Motor neuron (in vitro differentiated cells): ENCODE results near the gene SSBP2. TPM values are rescaled to one million over a fixed set of nuclear protein-coding genes. Genes with fewer than 3 reads are reported as not detected.

Experiments
- ATAC-seq, 8 experiments: fragments of 200-7000 bp; cut with Tn5 transposase; replicated peaks in 6 of 8; 2 replicates each; pipeline ENCODE4 v1.8.0; 2021; ENCODE audit warnings: mild to moderate bottlenecking in 8 of 8, moderate library complexity in 8 of 8
- H3K27ac ChIP-seq, 2 donors: fragments of 250-450 bp; sonication (Bioruptor Pico); 2 replicates each; pipeline ENCODE4 v1.9.0; 2021; ENCODE audit warnings: antibody characterized with exemption in 2 of 2, mild to moderate bottlenecking in 2 of 2, moderate library complexity in 1 of 2
- H3K4me1 ChIP-seq, 2 donors: fragments of 250-450 bp; sonication (Bioruptor Pico); replicated peaks in 1 of 2; 2 replicates each; pipeline ENCODE4 v1.6.1; 2021; ENCODE audit warnings: antibody characterized with exemption in 2 of 2, mild to moderate bottlenecking in 2 of 2, moderate library complexity in 1 of 2
- H3K4me3 ChIP-seq, 5 donors: fragments of 250-450 bp; sonication (Bioruptor Pico); 2 replicates each; pipeline ENCODE4 v1.9.0; 2021; ENCODE audit warnings: antibody characterized with exemption in 5 of 5, mild to moderate bottlenecking in 5 of 5, moderate library complexity in 4 of 5
- WGBS, 10 experiments: fragments of 450-650 bp; shearing (Covaris generic); methylation state at CpG; one replicate each; pipeline ENCODE4 v1.0.0; 2022; 5-methylcytosine and 5-hydroxymethylcytosine counted together
- in situ Hi-C, 9 experiments: fragments of 400-800 bp; cut with MboI; loops; one replicate each; pipeline ENCODE4 v1.15.0; 2021; ENCODE audit warnings: low sequenced_read_pairs in 9 of 9, low pct_unique_long_range_greater_than_20kb in 2 of 9; ENCODE audit not compliant: unreplicated experiment in 9 of 9
- total RNA-seq, 8 experiments: library from RNA; unstranded; fragments of 300-600 nt; gene quantifications; 2 replicates each; pipeline versions ENCODE4 v1.2.3 to v1.2.4, GENCODE V29; 2022

The SSBP2 gene
- 100 to 1,000 TPM in 1 of 8 experiments, 10 to 100 TPM in 7; 18.3 to 129 (median 61.7) TPM for total RNA-seq

DNA sequence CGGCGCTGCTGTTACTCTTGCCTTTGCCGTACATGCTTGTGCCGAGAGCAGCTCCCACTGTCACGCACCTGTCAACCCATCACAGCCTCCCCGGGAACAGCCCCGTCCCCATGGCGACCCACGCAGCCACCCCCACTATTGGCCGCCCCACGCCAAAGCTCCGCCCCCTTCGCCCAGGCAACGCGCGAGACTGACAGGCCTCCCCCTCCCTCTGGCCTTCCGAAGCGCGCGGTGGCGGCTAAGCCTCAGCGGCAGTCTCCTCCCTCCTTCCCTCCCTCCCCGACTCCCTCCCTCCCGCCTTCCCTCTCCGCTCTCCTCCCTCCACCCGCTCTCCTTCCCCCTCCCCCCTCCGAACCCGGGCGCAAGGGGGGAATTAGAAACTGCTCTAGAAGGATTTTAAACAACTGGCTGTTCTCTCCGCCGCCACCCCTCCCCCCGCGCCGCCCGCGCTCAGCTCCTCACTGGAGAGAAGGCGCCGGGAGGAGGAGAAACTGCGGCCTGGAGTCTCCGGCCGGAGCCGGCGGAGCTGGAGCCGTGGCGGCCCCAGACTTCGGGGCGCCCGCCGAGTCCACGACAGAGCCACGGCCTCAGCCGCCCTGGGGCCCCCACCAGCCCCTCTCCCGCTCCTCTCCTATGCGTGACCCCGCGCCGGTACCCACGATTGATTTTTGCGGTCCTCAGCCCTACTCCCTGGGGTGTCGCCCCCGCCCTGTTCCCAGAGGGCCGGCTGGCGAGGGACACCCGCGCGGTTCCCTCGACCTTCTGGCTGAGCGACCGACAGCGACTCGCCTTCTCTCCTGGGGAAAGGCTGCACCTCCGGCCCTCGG is at the start of gene SSBP2:
TSS of gene SSBP2 (minus strand) at position 89 of the 827 bp plus-strand sequence. CDS start at position 34, 55 bp downstream.
- 0% methylated on average over 1 to 8 of the region's 73 CpGs; no CpG with 5 or more reads in 8 of the 10 experiments for WGBS, 10 experiments
- ATAC-seq, result peak; percentile 76 to 92 (median 88)
- Histone ChIP-seq H3K4me3 (peak within 1 kb of the TSS; percentile 55 to 92 (median 68)), H3K4me1 (peaks cover 19 to 39% of the 10 kb centered on the region in 2 donors), H3K27ac (peak within 1 kb of the TSS; percentile 79 to 89)
- in situ Hi-C loops, result loop anchor here in 5 of 9 experiments (10.0 to 25.0 kb wide), 6 partner anchors 84 to 246 kb away; partner anchors contain the start of gene ATG10 (in 1 of the 5)

DNA sequence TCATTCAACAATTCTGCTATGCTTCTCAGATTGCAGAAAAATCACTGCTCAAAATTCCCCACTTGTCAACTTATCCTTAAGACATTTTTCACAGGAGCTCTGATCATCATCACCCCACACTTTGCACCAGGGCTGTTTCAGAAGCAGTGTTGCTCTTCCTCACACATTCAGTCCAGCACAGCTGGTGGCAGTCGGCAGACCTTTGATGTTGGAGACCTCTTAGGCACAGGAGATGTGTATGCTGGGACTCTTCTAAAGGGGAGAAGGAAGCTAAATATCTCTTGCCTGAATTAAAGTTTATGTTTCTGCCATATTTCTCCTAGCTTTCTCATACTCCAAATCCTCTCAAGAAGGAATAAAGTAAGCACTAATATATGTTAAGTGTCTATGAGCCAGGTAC is 44.8 kb upstream of the SSBP2 start:
- H3K4me1 ChIP-seq, result peaks cover 0 to 3% of the 10 kb centered on the region in 2 donors
- in situ Hi-C loops, result no loop called here
- no peak overlapping the region for H3K27ac ChIP-seq
- ATAC-seq, result no peak
- no peak overlapping the region for H3K4me3 ChIP-seq
- 0 to 83% methylated on average over 1 of the region's 1 CpG; no CpG with 5 or more reads in 8 of the 10 experiments for WGBS, 10 experiments

DNA sequence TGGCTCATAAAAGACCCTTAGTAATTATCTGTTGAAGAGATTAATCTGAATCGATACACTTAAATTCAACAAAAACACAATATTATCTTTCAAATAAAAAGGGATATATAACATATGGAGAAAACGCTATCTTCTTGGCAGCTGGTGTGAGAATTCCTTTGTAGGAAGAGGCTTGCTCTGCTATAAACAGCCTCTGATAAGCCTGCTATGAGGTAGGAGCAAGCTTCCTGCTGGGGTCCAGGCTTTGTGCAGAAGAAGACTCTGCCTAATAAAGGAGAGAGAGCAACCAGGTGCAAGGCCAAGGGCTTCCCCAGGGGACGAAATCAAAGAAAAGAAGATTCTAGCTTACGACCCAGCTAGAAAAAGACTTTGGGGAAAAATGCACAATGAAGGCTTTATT is 43.3 kb upstream of the SSBP2 start:
- Histone ChIP-seq H3K4me1 (peaks cover 1 to 3% of the 10 kb centered on the region in 2 donors), H3K27ac (no peak overlapping the region), H3K4me3 (no peak overlapping the region)
- in situ Hi-C loops, result no loop called here
- ATAC-seq, result no peak
- WGBS, 10 experiments, result 39 to 93% (median 78%) methylated on average over 3 to 4 of the region's 4 CpGs; no CpG with 5 or more reads in 2 of the 10 experiments

DNA sequence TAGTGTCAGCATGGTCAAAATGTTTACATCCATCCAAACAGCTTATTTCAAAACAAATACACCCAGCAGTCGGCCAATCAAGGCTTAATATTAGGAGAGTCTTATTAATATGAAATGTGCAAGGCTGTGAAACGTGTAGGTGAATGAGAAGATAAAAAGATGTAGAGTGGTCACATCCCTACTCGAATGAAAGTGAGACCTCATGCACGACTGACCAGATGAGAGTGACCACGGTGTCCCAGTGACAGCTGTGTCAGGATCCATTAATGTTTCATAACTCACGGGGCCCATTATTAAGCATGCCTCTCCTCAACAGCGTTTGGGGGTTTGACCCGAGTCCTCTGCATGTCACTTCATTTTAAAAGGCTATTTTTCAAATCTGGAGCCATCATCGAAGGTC is 39.4 kb upstream of the SSBP2 start:
- in situ Hi-C loops, result no loop called here
- no peak overlapping the region for H3K4me3 ChIP-seq
- peaks cover 27 to 28% of the 10 kb centered on the region in 2 donors for H3K4me1 ChIP-seq
- 77 to 100% (median 82%) methylated on average over 1 to 9 of the region's 9 CpGs; no CpG with 5 or more reads in 1 of the 10 experiments for WGBS, 10 experiments
- H3K27ac ChIP-seq, result no peak overlapping the region
- ATAC-seq, result no peak

DNA sequence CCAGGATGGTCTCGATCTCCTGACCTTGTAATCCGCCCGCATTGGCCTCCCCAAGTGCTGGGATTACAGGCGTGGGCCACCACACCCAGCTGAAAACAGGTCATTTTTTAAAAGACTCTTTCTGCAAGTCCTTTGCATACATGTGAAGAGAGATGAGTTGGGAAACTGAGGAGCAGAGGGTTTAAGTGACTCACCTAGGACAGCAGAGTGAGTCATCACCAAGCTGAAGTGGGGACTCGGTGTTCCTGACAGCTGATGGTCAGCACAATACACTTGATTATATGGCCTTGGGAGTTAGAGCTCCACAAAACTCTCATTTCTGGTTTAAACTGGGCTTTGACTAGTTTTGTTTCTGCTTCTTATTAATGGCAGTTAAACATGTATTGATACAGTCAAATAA is 38.1 kb upstream of the SSBP2 start:
- in situ Hi-C loops, result no loop called here
- H3K4me1 ChIP-seq, result peaks cover 27 to 28% of the 10 kb centered on the region in 2 donors
- 10 to 100% (median 93%) methylated on average over 1 to 5 of the region's 5 CpGs; no CpG with 5 or more reads in 2 of the 10 experiments for WGBS, 10 experiments
- H3K4me3 ChIP-seq, result no peak overlapping the region
- no peak overlapping the region for H3K27ac ChIP-seq
- ATAC-seq, result peak in 7 of 8 experiments; percentile 25 to 72 (median 57)

DNA sequence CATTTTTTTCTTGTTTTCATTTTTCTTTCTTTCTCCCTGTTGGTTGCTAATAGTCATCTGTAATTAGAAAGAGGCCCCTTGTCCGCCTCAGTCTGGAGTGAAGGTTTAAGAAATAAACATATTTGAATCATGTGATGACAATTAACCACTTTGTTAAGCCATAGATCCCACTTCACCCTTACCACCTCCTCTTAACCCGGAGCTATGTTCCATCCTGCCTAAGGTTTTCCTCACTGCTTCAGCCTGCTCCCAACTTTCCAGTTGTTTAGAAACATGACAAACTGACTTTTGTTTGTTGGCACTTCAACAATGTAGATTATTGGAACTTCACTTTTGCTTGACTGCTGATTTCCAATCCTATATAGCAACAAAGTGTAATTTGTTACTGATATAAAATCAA is 37.4 kb upstream of the SSBP2 start:
- Histone ChIP-seq H3K4me3 (no peak overlapping the region), H3K4me1 (peaks cover 27 to 34% of the 10 kb centered on the region in 2 donors), H3K27ac (peak overlapping the region in 1 of 2 donors; percentile 65)
- peak in 6 of 8 experiments; percentile 17 to 57 (median 48) for ATAC-seq
- WGBS, 10 experiments, result 5 to 60% (median 36%) methylated on average over 1 to 2 of the region's 2 CpGs; no CpG with 5 or more reads in 1 of the 10 experiments
- in situ Hi-C loops, result no loop called here

DNA sequence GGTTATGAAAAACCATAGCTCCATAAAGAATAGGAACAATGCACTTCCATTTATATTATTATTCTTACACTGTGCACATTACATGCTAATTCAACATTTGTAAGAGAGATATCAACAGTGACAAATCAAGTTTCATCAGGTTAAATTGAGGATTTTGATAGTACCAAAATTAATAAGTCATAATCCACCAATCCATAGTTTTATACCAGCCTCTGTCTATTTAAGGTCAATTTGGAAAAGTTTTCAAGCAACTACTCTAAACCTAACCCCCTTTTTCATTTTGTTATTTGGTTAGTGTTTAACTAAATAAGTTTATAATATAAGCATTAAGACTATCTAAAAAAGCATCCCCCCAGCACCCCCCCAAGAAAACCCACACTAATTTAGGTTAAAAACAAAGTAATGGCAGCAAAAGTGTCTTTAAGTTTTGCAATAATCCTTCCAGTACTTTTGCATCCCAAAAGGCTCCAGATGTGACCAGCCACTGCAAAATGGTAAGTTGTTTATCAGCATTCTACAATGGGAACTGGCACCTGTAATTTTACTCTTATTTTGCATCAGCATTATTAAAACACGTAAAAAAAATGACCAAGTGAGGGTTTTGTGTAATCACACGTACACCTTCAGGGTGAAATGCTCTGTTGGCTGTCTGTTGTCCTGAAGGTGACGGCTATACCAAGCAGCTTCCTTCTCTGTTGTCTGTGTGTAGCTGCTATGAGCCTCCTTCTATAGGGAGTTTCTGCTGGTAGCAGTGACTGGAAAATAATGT is 36.8 kb upstream of the SSBP2 start:
- Histone ChIP-seq H3K27ac (peak overlapping the region; percentile 48 to 65), H3K4me3 (no peak overlapping the region), H3K4me1 (peaks cover 33 to 40% of the 10 kb centered on the region in 2 donors)
- 0 to 30% (median 10%) methylated on average over 1 to 3 of the region's 3 CpGs for WGBS, 10 experiments
- in situ Hi-C loops, result no loop called here
- ATAC-seq, result peak; percentile 58 to 88 (median 78)

DNA sequence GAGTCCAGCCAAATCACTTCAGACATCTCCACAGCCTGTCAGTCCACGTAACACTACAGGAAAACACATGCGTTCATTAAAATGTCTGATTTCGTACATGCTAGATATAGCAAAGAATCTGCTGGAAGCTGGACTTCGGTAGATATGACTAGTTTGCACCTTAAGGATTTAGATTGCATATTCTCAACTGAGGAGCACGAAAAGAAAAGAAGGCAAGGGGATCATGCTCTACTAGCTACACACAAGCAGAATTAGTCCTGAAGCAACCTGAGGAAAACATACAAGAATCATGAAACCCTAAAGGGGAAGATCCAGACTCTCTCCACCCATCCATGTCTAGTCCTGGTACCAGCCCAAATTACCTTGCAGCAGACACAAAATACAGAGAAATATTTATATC is 36.1 kb upstream of the SSBP2 start:
- 69 to 100% (median 90%) methylated on average over 1 to 5 of the region's 5 CpGs; no CpG with 5 or more reads in 2 of the 10 experiments for WGBS, 10 experiments
- H3K27ac ChIP-seq, result no peak overlapping the region
- H3K4me1 ChIP-seq, result peaks cover 33 to 40% of the 10 kb centered on the region in 2 donors
- in situ Hi-C loops, result no loop called here
- no peak for ATAC-seq
- H3K4me3 ChIP-seq, result no peak overlapping the region

DNA sequence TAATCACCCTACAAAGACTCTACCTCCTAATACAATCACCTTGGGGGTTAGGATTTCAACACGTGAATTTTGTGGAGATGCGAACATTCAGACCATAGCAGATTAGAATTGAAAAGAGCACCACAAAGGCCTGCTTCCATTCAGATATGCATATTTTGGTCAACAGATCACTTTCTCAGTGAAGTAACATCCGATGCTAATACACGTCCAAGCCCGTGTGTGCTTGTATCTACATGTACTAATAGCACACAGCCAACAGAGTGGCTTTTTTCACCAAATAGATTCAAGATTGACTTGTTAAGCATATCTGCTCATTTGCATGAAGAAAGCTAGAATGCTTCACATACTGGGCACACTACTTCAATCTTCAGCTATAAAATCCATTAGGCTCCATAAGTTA is 35.6 kb upstream of the SSBP2 start:
- H3K4me3 ChIP-seq, result no peak overlapping the region
- no peak overlapping the region for H3K27ac ChIP-seq
- 62 to 100% (median 91%) methylated on average over 1 to 5 of the region's 5 CpGs; no CpG with 5 or more reads in 2 of the 10 experiments for WGBS, 10 experiments
- in situ Hi-C loops, result no loop called here
- ATAC-seq, result no peak
- peaks cover 33 to 40% of the 10 kb centered on the region in 2 donors for H3K4me1 ChIP-seq

DNA sequence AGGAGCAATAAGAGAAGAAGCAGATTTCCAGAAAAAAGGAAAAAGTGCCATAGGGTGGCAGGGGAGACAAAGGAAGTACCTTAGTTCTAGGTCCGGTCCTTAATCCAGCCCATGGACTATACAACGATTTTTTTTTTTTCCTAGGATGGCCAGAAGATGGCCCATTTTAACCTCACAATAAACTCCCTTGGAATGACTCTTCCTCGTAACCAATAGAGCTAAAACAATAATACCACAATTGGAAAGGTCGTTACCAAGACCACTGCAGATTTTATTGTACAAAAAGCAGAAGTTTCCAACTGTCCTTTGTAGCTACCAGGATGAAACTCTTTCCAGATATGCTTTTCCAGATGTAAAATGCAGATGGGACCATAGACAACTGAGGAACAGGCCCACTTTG is 34.4 kb upstream of the SSBP2 start:
- in situ Hi-C loops, result no loop called here
- Histone ChIP-seq H3K27ac (no peak overlapping the region), H3K4me3 (no peak overlapping the region), H3K4me1 (peaks cover 33 to 40% of the 10 kb centered on the region in 2 donors)
- ATAC-seq, result no peak
- 63 to 100% (median 85%) methylated on average over 2 to 4 of the region's 4 CpGs; no CpG with 5 or more reads in 1 of the 10 experiments for WGBS, 10 experiments

DNA sequence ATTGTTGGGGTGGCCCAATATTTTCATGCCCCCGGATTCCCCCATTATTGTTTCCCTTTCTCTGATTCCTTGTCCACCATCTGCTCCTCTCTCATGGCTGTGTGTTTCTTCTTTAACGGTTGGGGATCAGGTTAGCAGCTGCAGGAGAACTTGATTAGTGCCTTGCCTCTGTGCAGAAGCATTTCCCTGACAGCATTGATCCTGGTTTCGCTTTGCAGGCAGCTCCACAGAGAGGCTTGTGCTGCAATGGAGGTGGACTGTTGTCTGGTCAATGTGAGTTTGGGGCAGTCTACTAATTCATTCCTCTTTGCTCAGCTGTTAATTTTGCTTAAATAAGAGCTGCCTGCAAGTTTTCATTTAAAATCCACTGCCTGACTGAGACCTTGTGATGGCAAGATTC is 32.5 kb upstream of the SSBP2 start:
- in situ Hi-C loops, result no loop called here
- 47 to 83% (median 66%) methylated on average over 1 to 3 of the region's 3 CpGs; no CpG with 5 or more reads in 4 of the 10 experiments for WGBS, 10 experiments
- Histone ChIP-seq H3K27ac (peak overlapping the region; percentile 4 to 57), H3K4me3 (no peak overlapping the region), H3K4me1 (peaks cover 33 to 52% of the 10 kb centered on the region in 2 donors)
- ATAC-seq, result peak in 3 of 8 experiments; percentile 18 to 36 (median 35)

DNA sequence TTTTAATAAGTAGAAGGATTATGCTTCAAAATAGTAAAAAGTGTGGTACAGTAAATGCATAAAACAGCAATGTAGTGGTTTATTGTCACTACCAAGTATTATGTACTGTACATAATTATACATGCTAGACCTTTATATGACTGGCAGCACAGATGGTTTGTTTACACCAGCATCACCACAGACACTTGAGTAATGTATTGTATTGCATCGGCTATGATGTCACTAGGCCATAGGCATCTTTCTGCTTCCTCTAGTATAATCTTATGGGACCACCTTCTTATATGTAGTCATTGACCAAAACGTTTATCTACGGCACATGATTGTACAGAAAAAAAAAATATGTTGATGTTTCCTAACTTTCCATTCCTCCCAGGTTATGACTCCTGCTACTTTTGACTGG is 31.9 kb upstream of the SSBP2 start:
- 78 to 100% (median 87%) methylated on average over 1 to 3 of the region's 3 CpGs; no CpG with 5 or more reads in 3 of the 10 experiments for WGBS, 10 experiments

DNA sequence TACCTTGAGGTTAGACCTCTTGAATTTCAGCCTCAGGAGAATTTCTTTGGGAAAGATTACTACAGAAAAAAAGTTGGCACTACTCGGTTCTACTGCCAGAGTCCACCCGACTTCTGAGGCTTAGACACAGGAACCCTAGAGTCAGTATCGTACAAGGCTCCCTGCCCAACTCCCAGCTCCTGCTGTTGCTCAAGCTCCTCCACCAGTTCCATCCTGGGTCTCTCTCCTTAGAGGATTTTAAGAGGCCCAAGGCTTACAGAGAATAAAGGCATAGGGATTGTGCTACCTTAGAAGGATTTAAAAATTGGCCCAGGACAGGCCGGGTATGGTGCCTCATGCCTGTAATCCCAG is 29.0 kb upstream of the SSBP2 start:
- Histone ChIP-seq H3K27ac (no peak overlapping the region), H3K4me1 (peaks cover 21 to 57% of the 10 kb centered on the region in 2 donors), H3K4me3 (no peak overlapping the region)
- in situ Hi-C loops, result no loop called here
- no peak for ATAC-seq
- 14 to 100% (median 85%) methylated on average over 1 to 4 of the region's 4 CpGs; no CpG with 5 or more reads in 5 of the 10 experiments for WGBS, 10 experiments

More for the DNA sequence above, 31.9 kb upstream of the SSBP2 start:
- Histone ChIP-seq H3K4me1 (peaks cover 32 to 52% of the 10 kb centered on the region in 2 donors), H3K27ac (peak overlapping the region; percentile 4 to 57), H3K4me3 (no peak overlapping the region)
- peak in 2 of 8 experiments; percentile 17 to 48 for ATAC-seq
- in situ Hi-C loops, result no loop called here
